Measurements from ENCODE around the gene PPP1R7. TPM values are rescaled to one million over a fixed set of nuclear protein-coding genes. Genes with fewer than 3 reads are reported as not detected.

Gene PPP1R7
- total RNA-seq, 4 donors from 2014 or later, result 69.1 to 87.2 (median 73.7) TPM

- DNase-seq (ENCODE audit: extremely low spot score), result no peak
- WGBS, result 75% methylated on average over 9 of the region's 13 CpGs
- H3K4me3 ChIP-seq, result no peak overlapping the region
- no peaks in the 10 kb centered on the region for H3K9me3 ChIP-seq
- intact Hi-C loops (cut with DNase I), result no loop called here
- no peaks in the 10 kb centered on the region for H3K36me3 ChIP-seq
- H3K27me3 ChIP-seq, result no peaks in the 10 kb centered on the region
- H3K27ac ChIP-seq (replicated peaks in 1 of 4), result no peak overlapping the region
- H3K4me1 ChIP-seq, result peaks cover 0 to 12% (median 4%) of the 10 kb centered on the region in 4 donors
- TF ChIP-seq EP300 (IDR thresholded peaks at IDR 0.05) (no peak), CTCF (IDR thresholded peaks at IDR 0.05) (no peak), POLR2AphosphoS5 (IDR thresholded peaks at IDR 0.05) (no peak), POLR2A (IDR thresholded peaks at IDR 0.05; ENCODE audit: low read depth) (no peak)
Measured at GRCh38 chr2:241213041-241213440, 62.8 kb downstream of the PPP1R7 start.

- Histone ChIP-seq H3K27ac (replicated peaks in 1 of 4) (no peak overlapping the region), H3K4me3 (no peak overlapping the region), H3K27me3 (no peaks in the 10 kb centered on the region), H3K36me3 (no peaks in the 10 kb centered on the region), H3K9me3 (no peaks in the 10 kb centered on the region), H3K4me1 (peaks cover 3 to 17% (median 9%) of the 10 kb centered on the region in 4 donors)
- intact Hi-C loops (cut with DNase I), result no loop called here
- 81% methylated on average over 5 of the region's 7 CpGs for WGBS
- TF ChIP-seq EP300 (IDR thresholded peaks at IDR 0.05) (no peak), CTCF (IDR thresholded peaks at IDR 0.05) (no peak), POLR2A (IDR thresholded peaks at IDR 0.05; ENCODE audit: low read depth) (no peak), POLR2AphosphoS5 (IDR thresholded peaks at IDR 0.05) (no peak)
- no peak for DNase-seq (ENCODE audit: extremely low spot score)
Measured at GRCh38 chr2:241213567-241213966, 63.3 kb downstream of the PPP1R7 start.

- no peak overlapping the region for H3K4me3 ChIP-seq
- no peaks in the 10 kb centered on the region for H3K36me3 ChIP-seq
- no peaks in the 10 kb centered on the region for H3K27me3 ChIP-seq
- 50% methylated on average over 3 of the region's 10 CpGs for WGBS
- no peak for DNase-seq (ENCODE audit: extremely low spot score)
- H3K27ac ChIP-seq (replicated peaks in 1 of 4), result no peak overlapping the region
- intact Hi-C loops (cut with DNase I), result no loop called here
- peaks cover 7 to 23% (median 15%) of the 10 kb centered on the region in 4 donors for H3K4me1 ChIP-seq
- no peak for TF ChIP-seq EP300 (IDR thresholded peaks at IDR 0.05)
- TF ChIP-seq POLR2A (IDR thresholded peaks at IDR 0.05; ENCODE audit: low read depth), result no peak
- no peak for TF ChIP-seq POLR2AphosphoS5 (IDR thresholded peaks at IDR 0.05)
- no peak for TF ChIP-seq CTCF (IDR thresholded peaks at IDR 0.05)
- H3K9me3 ChIP-seq, result no peaks in the 10 kb centered on the region
Measured at GRCh38 chr2:241214209-241214608, 63.9 kb downstream of the PPP1R7 start.

- Histone ChIP-seq H3K4me1 (peaks cover 7 to 27% (median 16%) of the 10 kb centered on the region in 4 donors), H3K27me3 (no peaks in the 10 kb centered on the region), H3K9me3 (no peaks in the 10 kb centered on the region), H3K36me3 (no peaks in the 10 kb centered on the region), H3K4me3 (no peak overlapping the region), H3K27ac (replicated peaks in 1 of 4) (no peak overlapping the region)
- no peak for TF ChIP-seq EP300 (IDR thresholded peaks at IDR 0.05)
- no peak for TF ChIP-seq POLR2AphosphoS5 (IDR thresholded peaks at IDR 0.05)
- TF ChIP-seq CTCF (IDR thresholded peaks at IDR 0.05), result no peak
- intact Hi-C loops (cut with DNase I), result loop anchor here (5.0 kb wide), 1 partner anchor 67 kb away; the partner anchor contains the start of gene PASK
- no peak for DNase-seq (ENCODE audit: extremely low spot score)
- 75% methylated on average over 11 of the region's 12 CpGs for WGBS
Measured at GRCh38 chr2:241214766-241215165, 64.5 kb downstream of the PPP1R7 start.

DNA sequence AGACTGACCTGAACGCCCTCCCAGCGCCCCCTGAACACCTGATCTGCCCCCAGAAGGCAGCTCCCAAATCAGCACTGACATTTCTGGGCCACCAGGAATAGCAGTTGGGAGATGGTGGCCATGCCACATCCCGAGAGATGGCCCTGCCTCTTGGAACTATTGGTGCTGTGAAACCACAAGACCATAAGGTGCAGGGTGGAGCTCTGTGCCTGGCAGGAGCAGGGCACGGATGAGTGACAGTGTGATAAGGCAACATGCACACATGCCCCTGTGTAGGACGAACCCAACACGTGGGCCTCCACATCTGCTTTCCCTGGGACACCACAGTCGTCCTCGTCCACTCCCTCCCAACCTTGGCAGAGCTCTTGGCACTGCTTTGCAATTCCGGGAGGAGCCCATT lies 65.2 kb downstream of the PPP1R7 start:
- peaks cover 7 to 27% (median 16%) of the 10 kb centered on the region in 4 donors for H3K4me1 ChIP-seq
- WGBS, result 71% methylated on average over 7 of the region's 9 CpGs
- H3K27me3 ChIP-seq, result no peaks in the 10 kb centered on the region
- no peaks in the 10 kb centered on the region for H3K9me3 ChIP-seq
- H3K36me3 ChIP-seq, result no peaks in the 10 kb centered on the region
- DNase-seq (ENCODE audit: extremely low spot score), result no peak
- no peak overlapping the region for H3K4me3 ChIP-seq
- H3K27ac ChIP-seq (replicated peaks in 1 of 4), result no peak overlapping the region
- intact Hi-C loops (cut with DNase I), result loop anchor here (5.0 kb wide), 1 partner anchor 68 kb away; the partner anchor contains the start of gene PASK
- TF ChIP-seq POLR2AphosphoS5 (IDR thresholded peaks at IDR 0.05), result no peak
- no peak for TF ChIP-seq CTCF (IDR thresholded peaks at IDR 0.05)
- no peak for TF ChIP-seq POLR2A (IDR thresholded peaks at IDR 0.05; ENCODE audit: low read depth)
- no peak for TF ChIP-seq EP300 (IDR thresholded peaks at IDR 0.05)

Measured in esophagus muscularis mucosa (tissue), 4 donors.